ENCODE measurements around the gene BCDIN3D.

BCDIN3D gene

GRCh38 chr12:49831717-49832116, 11.2 kb downstream of the BCDIN3D start:
- H3K36me3 ChIP-seq (ENCODE audit: control insufficient read depth in 1 of 2, insufficient read depth in 2 of 2, low read length in 2 of 2) = no peaks in the 10 kb centered on the region
- no peak overlapping the region for H3K27ac ChIP-seq (ENCODE audit: low read depth, low read length)
- no peak overlapping the region for H3K9ac ChIP-seq (ENCODE audit: low read depth in 1 of 2, low read length in 2 of 2)
- peaks cover 11 to 14% of the 10 kb centered on the region in 2 donors for H3K4me1 ChIP-seq (ENCODE audit: control insufficient read depth in 1 of 2, insufficient read depth in 2 of 2, low read length in 2 of 2)
- no peak overlapping the region for H3K4me3 ChIP-seq (ENCODE audit: low read depth in 1 of 2, low read length in 2 of 2)
- no peaks in the 10 kb centered on the region for H3K9me3 ChIP-seq (ENCODE audit: control insufficient read depth in 1 of 2, low read length in 2 of 2)
- H3K27me3 ChIP-seq (ENCODE audit: control insufficient read depth in 1 of 2, insufficient read depth in 2 of 2, low read length in 2 of 2) = no peaks in the 10 kb centered on the region

GRCh38 chr12:49828133-49829091, 14.5 kb downstream of the BCDIN3D start, which contains the start of gene NCKAP5L:
Gene NCKAP5L, minus strand, starts transcription at chr12:49828413. Its CDS starts 24,369 bp downstream, at chr12:49804044.
- Histone ChIP-seq H3K27ac (ENCODE audit: low read depth, low read length) (peak within 1 kb of the TSS; percentile 73), H3K4me1 (ENCODE audit: control insufficient read depth in 1 of 2, insufficient read depth in 2 of 2, low read length in 2 of 2) (peaks cover 26 to 40% of the 10 kb centered on the region in 2 donors), H3K4me3 (ENCODE audit: low read depth in 1 of 2, low read length in 2 of 2) (peak within 1 kb of the TSS; percentile 77 to 80), H3K9me3 (ENCODE audit: control insufficient read depth in 1 of 2, low read length in 2 of 2) (no peaks in the 10 kb centered on the region), H3K36me3 (ENCODE audit: control insufficient read depth in 1 of 2, insufficient read depth in 2 of 2, low read length in 2 of 2) (no peaks in the 10 kb centered on the region), H3K9ac (ENCODE audit: low read depth in 1 of 2, low read length in 2 of 2) (peak within 1 kb of the TSS; percentile 43 to 53), H3K27me3 (ENCODE audit: control insufficient read depth in 1 of 2, insufficient read depth in 2 of 2, low read length in 2 of 2) (no peaks in the 10 kb centered on the region)

DNA sequence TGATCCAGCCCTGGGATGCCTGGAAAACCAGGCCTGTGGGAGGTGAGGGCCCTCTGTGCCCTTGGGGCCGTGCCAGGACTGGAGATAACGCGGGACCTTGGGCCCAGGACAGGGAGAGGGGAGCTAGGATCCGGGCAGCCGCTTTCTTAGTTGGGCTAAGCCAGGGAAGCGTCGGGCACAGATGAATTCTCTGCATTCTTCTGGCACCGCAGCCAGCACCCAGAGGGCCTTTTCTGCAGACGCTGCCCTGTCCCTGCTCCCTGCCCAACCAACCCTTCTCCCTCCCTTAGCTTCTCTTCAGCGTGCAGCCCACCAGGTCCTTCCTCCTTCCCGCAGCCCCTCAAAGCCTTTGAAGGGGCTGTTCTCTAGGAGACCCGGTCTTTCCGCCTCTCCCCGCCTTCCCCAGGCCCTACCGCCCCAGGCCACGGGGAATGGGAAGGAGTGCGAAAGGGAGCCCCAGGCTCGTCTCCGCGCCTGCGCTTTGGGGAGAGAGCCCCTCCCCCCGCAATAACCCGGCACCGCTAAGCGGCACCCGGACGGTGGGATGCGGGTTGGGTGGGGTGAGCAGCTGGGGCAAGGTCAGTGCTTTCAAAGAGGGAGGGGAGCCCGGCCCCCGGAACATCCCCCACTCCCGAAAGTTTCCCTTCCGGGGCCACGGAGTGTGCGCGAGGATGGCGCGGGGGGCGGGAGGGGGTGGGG, 15.4 kb downstream of the BCDIN3D start:
- no peaks in the 10 kb centered on the region for H3K9me3 ChIP-seq (ENCODE audit: control insufficient read depth in 1 of 2, low read length in 2 of 2)
- H3K9ac ChIP-seq (ENCODE audit: low read depth in 1 of 2, low read length in 2 of 2) = peak overlapping the region; percentile 38 to 52
- H3K36me3 ChIP-seq (ENCODE audit: control insufficient read depth in 1 of 2, insufficient read depth in 2 of 2, low read length in 2 of 2) = no peaks in the 10 kb centered on the region
- peaks cover 26 to 41% of the 10 kb centered on the region in 2 donors for H3K4me1 ChIP-seq (ENCODE audit: control insufficient read depth in 1 of 2, insufficient read depth in 2 of 2, low read length in 2 of 2)
- H3K27ac ChIP-seq (ENCODE audit: low read depth, low read length) = no peak overlapping the region
- H3K4me3 ChIP-seq (ENCODE audit: low read depth in 1 of 2, low read length in 2 of 2) = peak overlapping the region; percentile 71 to 80
- H3K27me3 ChIP-seq (ENCODE audit: control insufficient read depth in 1 of 2, insufficient read depth in 2 of 2, low read length in 2 of 2) = no peaks in the 10 kb centered on the region

- H3K27ac ChIP-seq (ENCODE audit: low read depth, low read length) = no peak overlapping the region
- H3K9me3 ChIP-seq (ENCODE audit: control insufficient read depth in 1 of 2, low read length in 2 of 2) = no peaks in the 10 kb centered on the region
- no peaks in the 10 kb centered on the region for H3K27me3 ChIP-seq (ENCODE audit: control insufficient read depth in 1 of 2, insufficient read depth in 2 of 2, low read length in 2 of 2)
- peaks cover 26 to 41% of the 10 kb centered on the region in 2 donors for H3K4me1 ChIP-seq (ENCODE audit: control insufficient read depth in 1 of 2, insufficient read depth in 2 of 2, low read length in 2 of 2)
- H3K4me3 ChIP-seq (ENCODE audit: low read depth in 1 of 2, low read length in 2 of 2) = peak overlapping the region; percentile 71 to 80
- no peaks in the 10 kb centered on the region for H3K36me3 ChIP-seq (ENCODE audit: control insufficient read depth in 1 of 2, insufficient read depth in 2 of 2, low read length in 2 of 2)
- H3K9ac ChIP-seq (ENCODE audit: low read depth in 1 of 2, low read length in 2 of 2) = peak overlapping the region; percentile 38 to 52
Observed at GRCh38 chr12:49827051-49827400, 15.9 kb downstream of the BCDIN3D start.

DNA sequence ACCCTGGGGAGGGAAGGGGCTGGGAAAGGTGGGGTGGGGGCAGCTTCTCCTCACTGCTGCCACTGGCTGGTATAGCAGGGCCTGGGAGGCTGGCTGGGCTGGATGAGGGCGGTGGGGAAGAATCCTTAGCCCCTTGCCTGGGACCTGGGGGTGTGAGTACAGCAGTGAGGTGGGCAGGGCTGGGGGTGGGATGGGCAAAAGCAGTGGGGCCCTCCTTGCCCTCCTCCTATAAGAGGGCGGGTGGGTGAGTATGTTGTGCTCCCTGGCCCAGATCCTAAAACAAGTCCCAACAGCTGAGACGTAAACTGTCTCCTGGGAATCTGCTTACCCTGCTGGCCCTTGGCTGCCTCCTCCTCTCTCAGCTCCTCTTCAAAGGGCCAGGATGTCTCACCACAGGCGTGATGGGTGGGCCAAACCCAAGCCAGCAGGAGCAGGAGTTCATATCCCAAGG, 16.9 kb downstream of the BCDIN3D start:
- no peaks in the 10 kb centered on the region for H3K9me3 ChIP-seq (ENCODE audit: control insufficient read depth in 1 of 2, low read length in 2 of 2)
- no peak overlapping the region for H3K4me3 ChIP-seq (ENCODE audit: low read depth in 1 of 2, low read length in 2 of 2)
- no peak overlapping the region for H3K9ac ChIP-seq (ENCODE audit: low read depth in 1 of 2, low read length in 2 of 2)
- no peak overlapping the region for H3K27ac ChIP-seq (ENCODE audit: low read depth, low read length)
- H3K4me1 ChIP-seq (ENCODE audit: control insufficient read depth in 1 of 2, insufficient read depth in 2 of 2, low read length in 2 of 2) = peaks cover 26 to 45% of the 10 kb centered on the region in 2 donors
- H3K36me3 ChIP-seq (ENCODE audit: control insufficient read depth in 1 of 2, insufficient read depth in 2 of 2, low read length in 2 of 2) = no peaks in the 10 kb centered on the region
- no peaks in the 10 kb centered on the region for H3K27me3 ChIP-seq (ENCODE audit: control insufficient read depth in 1 of 2, insufficient read depth in 2 of 2, low read length in 2 of 2)

DNA sequence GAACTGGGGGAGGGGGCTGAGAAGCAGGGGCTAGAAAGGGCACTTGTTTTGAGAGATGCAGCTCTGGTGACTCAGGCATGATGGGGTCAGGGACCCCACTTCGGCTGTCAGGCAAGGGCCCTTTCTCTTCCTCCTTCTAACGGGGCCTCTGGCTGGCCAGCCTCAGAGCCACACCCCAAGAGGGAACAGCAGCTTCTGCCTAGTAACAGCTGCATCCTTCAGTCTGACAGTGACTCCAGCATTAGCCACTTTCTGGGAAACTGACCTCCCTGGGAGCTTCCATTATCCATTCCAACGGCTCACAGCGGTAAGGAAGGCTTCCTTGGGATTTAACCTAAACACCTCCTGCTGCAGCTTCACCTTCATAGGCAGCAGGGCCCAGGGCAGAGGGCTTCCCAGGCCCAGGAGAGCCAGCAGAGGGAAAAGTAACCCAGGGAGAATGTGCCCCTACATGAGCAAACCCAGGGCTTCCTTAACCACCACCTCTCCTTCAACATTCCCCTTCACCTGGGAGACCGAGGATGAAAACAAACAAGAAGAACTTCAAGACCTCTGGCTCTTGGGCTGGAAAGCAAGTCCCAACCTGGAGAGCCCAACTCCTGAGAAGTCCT, 17.4 kb downstream of the BCDIN3D start:
- Histone ChIP-seq H3K27ac (ENCODE audit: low read depth, low read length) (peak overlapping the region; percentile 17), H3K4me1 (ENCODE audit: control insufficient read depth in 1 of 2, insufficient read depth in 2 of 2, low read length in 2 of 2) (peaks cover 26 to 45% of the 10 kb centered on the region in 2 donors)

DNA sequence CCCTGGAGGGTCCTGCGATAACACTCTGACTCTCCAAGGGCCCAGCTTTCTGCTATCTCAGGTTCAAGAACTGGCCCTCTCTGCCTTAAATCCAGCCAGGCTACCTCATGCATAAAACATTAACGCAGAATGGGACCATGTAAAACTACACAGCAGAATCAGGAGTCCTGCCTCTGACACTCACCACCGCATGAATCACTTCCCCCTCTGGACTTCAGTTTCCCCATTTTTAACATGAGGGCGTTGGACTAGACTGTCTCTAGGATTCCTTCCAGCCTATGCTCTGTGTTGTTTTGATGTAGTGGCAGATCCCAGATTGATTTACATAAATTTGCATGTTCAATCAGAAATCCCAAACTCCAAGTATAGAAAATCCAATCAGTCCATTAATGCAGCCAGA, 18.0 kb downstream of the BCDIN3D start:
- Histone ChIP-seq H3K27me3 (ENCODE audit: control insufficient read depth in 1 of 2, insufficient read depth in 2 of 2, low read length in 2 of 2) (no peaks in the 10 kb centered on the region), H3K36me3 (ENCODE audit: control insufficient read depth in 1 of 2, insufficient read depth in 2 of 2, low read length in 2 of 2) (no peaks in the 10 kb centered on the region), H3K27ac (ENCODE audit: low read depth, low read length) (no peak overlapping the region), H3K4me3 (ENCODE audit: low read depth in 1 of 2, low read length in 2 of 2) (no peak overlapping the region), H3K9ac (ENCODE audit: low read depth in 1 of 2, low read length in 2 of 2) (no peak overlapping the region), H3K4me1 (ENCODE audit: control insufficient read depth in 1 of 2, insufficient read depth in 2 of 2, low read length in 2 of 2) (peaks cover 26 to 45% of the 10 kb centered on the region in 2 donors), H3K9me3 (ENCODE audit: control insufficient read depth in 1 of 2, low read length in 2 of 2) (no peaks in the 10 kb centered on the region)

More for the DNA sequence above, 17.4 kb downstream of the BCDIN3D start:
- Histone ChIP-seq H3K4me3 (ENCODE audit: low read depth in 1 of 2, low read length in 2 of 2) (no peak overlapping the region), H3K9ac (ENCODE audit: low read depth in 1 of 2, low read length in 2 of 2) (no peak overlapping the region), H3K9me3 (ENCODE audit: control insufficient read depth in 1 of 2, low read length in 2 of 2) (no peaks in the 10 kb centered on the region), H3K36me3 (ENCODE audit: control insufficient read depth in 1 of 2, insufficient read depth in 2 of 2, low read length in 2 of 2) (no peaks in the 10 kb centered on the region), H3K27me3 (ENCODE audit: control insufficient read depth in 1 of 2, insufficient read depth in 2 of 2, low read length in 2 of 2) (no peaks in the 10 kb centered on the region)

DNA sequence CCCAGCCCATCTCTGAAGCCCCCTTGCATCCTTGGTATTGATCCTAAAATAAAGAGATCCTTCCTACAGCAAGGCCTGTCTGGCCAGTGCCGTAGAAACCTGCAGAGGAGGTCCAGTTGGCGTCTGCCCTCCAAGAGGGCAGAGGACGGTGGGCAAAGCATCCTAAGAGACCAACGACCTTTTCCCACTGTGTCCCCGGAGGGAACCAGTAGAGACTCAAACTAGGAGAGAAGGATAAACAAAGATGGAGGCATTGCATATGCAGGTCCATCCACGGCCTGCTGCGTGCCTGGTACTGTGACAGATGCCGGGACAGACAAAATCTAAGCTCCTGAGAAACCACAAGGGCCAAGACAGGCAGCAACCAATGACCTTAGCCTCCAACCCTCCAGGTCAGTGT, 18.5 kb downstream of the BCDIN3D start:
- no peaks in the 10 kb centered on the region for H3K36me3 ChIP-seq (ENCODE audit: control insufficient read depth in 1 of 2, insufficient read depth in 2 of 2, low read length in 2 of 2)
- H3K9me3 ChIP-seq (ENCODE audit: control insufficient read depth in 1 of 2, low read length in 2 of 2) = no peaks in the 10 kb centered on the region
- H3K4me3 ChIP-seq (ENCODE audit: low read depth in 1 of 2, low read length in 2 of 2) = no peak overlapping the region
- H3K27ac ChIP-seq (ENCODE audit: low read depth, low read length) = no peak overlapping the region
- no peak overlapping the region for H3K9ac ChIP-seq (ENCODE audit: low read depth in 1 of 2, low read length in 2 of 2)
- peaks cover 26 to 45% of the 10 kb centered on the region in 2 donors for H3K4me1 ChIP-seq (ENCODE audit: control insufficient read depth in 1 of 2, insufficient read depth in 2 of 2, low read length in 2 of 2)
- no peaks in the 10 kb centered on the region for H3K27me3 ChIP-seq (ENCODE audit: control insufficient read depth in 1 of 2, insufficient read depth in 2 of 2, low read length in 2 of 2)

GRCh38 chr12:49823951-49824350, 19.0 kb downstream of the BCDIN3D start:
- no peak overlapping the region for H3K4me3 ChIP-seq (ENCODE audit: low read depth in 1 of 2, low read length in 2 of 2)
- peaks cover 23 to 42% of the 10 kb centered on the region in 2 donors for H3K4me1 ChIP-seq (ENCODE audit: control insufficient read depth in 1 of 2, insufficient read depth in 2 of 2, low read length in 2 of 2)
- H3K9me3 ChIP-seq (ENCODE audit: control insufficient read depth in 1 of 2, low read length in 2 of 2) = no peaks in the 10 kb centered on the region
- no peaks in the 10 kb centered on the region for H3K27me3 ChIP-seq (ENCODE audit: control insufficient read depth in 1 of 2, insufficient read depth in 2 of 2, low read length in 2 of 2)
- H3K9ac ChIP-seq (ENCODE audit: low read depth in 1 of 2, low read length in 2 of 2) = no peak overlapping the region
- no peaks in the 10 kb centered on the region for H3K36me3 ChIP-seq (ENCODE audit: control insufficient read depth in 1 of 2, insufficient read depth in 2 of 2, low read length in 2 of 2)
- H3K27ac ChIP-seq (ENCODE audit: low read depth, low read length) = no peak overlapping the region

Measured in duodenal mucosa (tissue), 2 donors.